GM18502 (cell line): Measurements from ENCODE around the gene PSMD13.
"Not testable (repeated sequence)": the region's sequence is repeated elsewhere in the genome, so short reads cannot be mapped to it uniquely, and the experiment has no call there.

ENCODE experiments used
- ATAC-seq: cut with Tn5 transposase; IDR thresholded peaks from one replicate; pipeline ENCODE4 v1.9.1; 2021; ENCODE audit warnings: mild to moderate bottlenecking; ENCODE audit not compliant: unreplicated experiment, poor library complexity

Gene PSMD13

GRCh38 chr11:236774-237767 is at the start of gene PSMD13:
Gene PSMD13, plus strand, starts transcription at chr11:236976. Its CDS starts 74 bp downstream, at chr11:237050.
- peak; percentile 87 for ATAC-seq

- ATAC-seq = peak; percentile 27
Measured at GRCh38 chr11:189200-189783, 47.5 kb upstream of the PSMD13 start.

GRCh38 chr11:189843-190311 is 46.9 kb upstream of the PSMD13 start:
- peak; percentile 85 for ATAC-seq

- ATAC-seq = not testable (repeated sequence)
Measured at GRCh38 chr11:190546-190945, 46.2 kb upstream of the PSMD13 start.

GRCh38 chr11:191490-192478 is 45.0 kb upstream of the PSMD13 start:
- ATAC-seq = not testable (repeated sequence)

GRCh38 chr11:192674-193128 is 44.1 kb upstream of the PSMD13 start, which contains the start of gene SCGB1C1:
Gene SCGB1C1, plus strand, starts transcription at chr11:193078. Its CDS starts 22 bp downstream, at chr11:193100.
- not testable (repeated sequence) for ATAC-seq

- not testable (repeated sequence) for ATAC-seq
Measured at GRCh38 chr11:193481-193880, 43.3 kb upstream of the PSMD13 start.

- ATAC-seq = no peak
Measured at GRCh38 chr11:196786-197731, 39.7 kb upstream of the PSMD13 start.

GRCh38 chr11:197741-198235 is 39.0 kb upstream of the PSMD13 start:
- no peak for ATAC-seq

GRCh38 chr11:198236-198806 is 38.5 kb upstream of the PSMD13 start:
- ATAC-seq = no peak

GRCh38 chr11:199004-199581 is 37.7 kb upstream of the PSMD13 start:
- no peak for ATAC-seq

- no peak for ATAC-seq
Measured at GRCh38 chr11:199782-200181, 37.0 kb upstream of the PSMD13 start.

GRCh38 chr11:200224-201003 is 36.4 kb upstream of the PSMD13 start:
- ATAC-seq = no peak

GRCh38 chr11:201966-202365 is 34.8 kb upstream of the PSMD13 start:
- ATAC-seq = no peak

- ATAC-seq = no peak
Measured at GRCh38 chr11:202490-202889, 34.3 kb upstream of the PSMD13 start.

GRCh38 chr11:203056-203944 is 33.5 kb upstream of the PSMD13 start:
- ATAC-seq = no peak
